Activated CD4-positive, alpha-beta T cell treated with anti-CD3 and anti-CD28 coated beads, Interleukin-2, amount 50 U/mL, for 4 hours (primary cell): ENCODE measurements around the gene OCIAD1.
"Not testable (repeated sequence)": the region's sequence is repeated elsewhere in the genome, so short reads cannot be mapped to it uniquely, and the experiment has no call there.

Experiments used
- DNase-seq, 2 experiments: peaks; one replicate each; pipeline ENCODE4 v3.0.0-alpha.2; 2020

The OCIAD1 gene, protein sequence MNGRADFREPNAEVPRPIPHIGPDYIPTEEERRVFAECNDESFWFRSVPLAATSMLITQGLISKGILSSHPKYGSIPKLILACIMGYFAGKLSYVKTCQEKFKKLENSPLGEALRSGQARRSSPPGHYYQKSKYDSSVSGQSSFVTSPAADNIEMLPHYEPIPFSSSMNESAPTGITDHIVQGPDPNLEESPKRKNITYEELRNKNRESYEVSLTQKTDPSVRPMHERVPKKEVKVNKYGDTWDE

DNA sequence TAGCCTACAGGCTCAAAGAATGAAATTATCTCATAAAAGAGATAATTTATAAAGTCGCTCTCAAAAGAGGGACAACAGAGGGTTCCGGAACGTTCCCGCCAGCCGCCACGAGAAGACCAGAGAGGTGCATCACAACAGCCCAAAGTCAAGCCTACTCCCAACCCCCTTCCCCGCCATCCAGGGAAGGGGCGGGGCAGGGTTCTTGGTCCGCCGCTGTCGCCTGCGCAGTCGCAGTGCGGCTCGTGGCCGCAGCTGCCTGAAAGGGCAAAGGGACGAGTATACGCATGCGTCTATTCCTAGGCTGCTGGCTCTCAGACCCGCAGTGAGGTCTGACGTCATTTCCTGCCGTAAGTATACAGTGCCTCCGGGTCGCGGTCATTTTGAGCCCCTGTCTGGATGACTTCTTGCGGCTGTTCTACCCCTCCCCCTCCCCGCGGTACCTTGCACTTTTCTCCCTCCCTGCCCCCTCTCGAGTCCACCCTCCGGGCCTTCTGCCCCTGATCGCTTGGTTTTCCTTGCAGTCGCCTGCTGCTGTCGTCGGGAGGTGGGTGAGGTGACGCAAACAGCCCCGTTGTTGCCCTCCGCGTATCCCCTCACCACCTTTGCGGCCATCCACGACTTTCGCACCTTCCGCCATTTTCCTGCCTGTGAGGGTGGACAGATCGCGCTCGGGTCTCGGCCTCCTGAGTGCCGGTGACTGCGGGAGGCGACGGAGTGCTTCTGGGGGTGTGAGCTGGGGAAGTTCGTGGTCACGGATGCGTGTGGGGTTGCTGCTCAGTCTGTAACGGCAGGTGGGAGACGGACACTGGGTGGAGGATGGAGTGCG lies at the start of gene OCIAD1:
Gene OCIAD1, plus strand, starts transcription at position 383 of the 826 bp plus-strand sequence. CDS start 1,537 bp downstream, outside the sequence.
- peak; percentile 86 to 91 for DNase-seq

DNA sequence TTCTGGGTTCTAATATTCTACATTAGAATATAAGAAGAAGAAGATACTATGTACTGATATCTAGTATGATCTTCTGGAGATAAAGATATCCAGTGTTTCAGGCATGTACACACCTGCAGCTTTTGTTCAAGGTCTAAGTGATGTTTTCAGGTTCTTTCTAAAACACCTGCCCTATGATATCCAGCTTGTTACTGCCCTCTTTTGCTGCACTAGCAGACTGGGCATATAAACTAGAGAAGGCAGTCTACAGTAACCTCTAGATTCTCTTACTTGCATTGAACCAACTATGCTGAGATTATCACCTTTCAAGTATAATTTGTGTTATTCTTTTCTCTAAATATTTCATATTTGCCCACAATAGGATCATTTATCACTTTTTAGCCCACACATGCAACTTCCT lies 48.9 kb upstream of the OCIAD1 start:
- DNase-seq = no peak

DNA sequence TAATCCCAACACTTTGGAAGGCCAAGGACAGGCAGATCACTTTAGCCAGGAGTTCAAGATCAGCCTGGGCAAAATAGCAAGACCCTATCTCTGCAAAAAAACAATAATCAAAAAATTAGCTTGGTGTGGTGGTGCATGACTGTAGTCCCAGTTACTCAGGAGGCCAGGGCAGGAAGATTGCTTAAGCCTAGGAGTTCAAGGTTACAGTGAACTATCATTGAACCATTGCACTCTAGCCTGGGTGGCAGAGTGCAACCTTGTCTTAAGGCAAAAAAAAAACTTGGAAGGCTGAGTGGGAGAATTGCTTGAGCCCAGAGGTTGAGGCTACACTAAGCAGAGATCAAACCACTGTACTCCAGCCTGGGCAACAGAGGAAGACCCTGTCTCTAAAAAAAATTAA lies 45.6 kb upstream of the OCIAD1 start:
- no peak for DNase-seq

DNA sequence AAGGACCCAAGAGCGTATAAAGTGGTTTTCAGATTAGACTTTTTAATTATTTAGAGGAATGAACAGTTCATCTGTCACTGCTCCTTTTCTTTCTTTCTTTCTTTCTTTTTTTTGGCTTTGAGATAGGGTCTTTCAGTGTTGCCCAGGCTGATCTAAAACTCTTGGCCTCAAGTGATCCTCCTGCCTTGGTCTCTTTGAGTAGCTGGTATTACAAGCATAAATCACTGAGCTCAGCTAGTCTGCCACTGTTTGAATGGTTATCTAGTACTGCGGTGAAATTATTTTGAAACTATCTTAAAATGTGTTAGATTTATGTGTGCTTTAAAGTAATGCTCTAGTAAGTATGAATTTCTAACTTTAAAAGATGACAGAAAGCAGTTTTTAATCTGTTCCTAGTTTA lies 44.3 kb upstream of the OCIAD1 start:
- no peak for DNase-seq

DNA sequence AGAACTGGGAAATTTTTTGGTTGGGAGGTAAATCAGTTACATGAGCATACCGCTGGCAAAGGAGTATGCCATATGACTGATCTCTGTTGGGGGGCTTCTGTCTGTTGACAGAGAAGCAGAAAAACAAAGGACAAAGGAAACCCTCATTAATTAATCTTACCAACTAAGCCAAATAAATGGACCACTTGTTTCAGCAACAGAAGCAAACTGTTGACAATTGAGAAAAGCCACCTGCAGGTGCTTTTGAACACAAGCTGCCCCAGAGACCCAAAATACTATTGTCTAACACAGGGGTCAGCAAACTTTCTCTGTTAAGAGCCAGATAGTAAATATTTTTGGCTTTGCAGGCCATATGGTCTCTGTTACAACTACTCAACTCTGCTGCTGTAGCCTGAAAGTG lies 43.8 kb upstream of the OCIAD1 start:
- DNase-seq = no peak

DNA sequence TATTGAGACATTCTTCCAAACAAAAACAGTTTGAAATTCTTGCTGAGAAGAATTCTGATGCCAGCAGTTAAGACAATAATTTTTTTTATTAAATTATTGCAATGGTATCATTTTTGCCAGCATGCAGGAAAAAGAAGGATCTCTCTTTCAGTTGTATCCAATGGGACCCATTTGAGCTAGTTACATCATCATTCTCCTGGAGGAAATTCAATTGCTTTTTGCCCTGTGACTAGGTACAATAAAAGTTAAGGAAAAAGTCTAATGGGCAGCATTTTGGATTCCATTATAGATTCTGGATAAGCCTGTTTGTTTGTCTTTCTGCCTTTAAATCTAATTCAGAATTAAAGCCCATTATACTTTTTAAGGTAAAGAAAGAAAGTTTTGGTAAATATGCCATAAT lies 40.3 kb upstream of the OCIAD1 start:
- no peak for DNase-seq

DNA sequence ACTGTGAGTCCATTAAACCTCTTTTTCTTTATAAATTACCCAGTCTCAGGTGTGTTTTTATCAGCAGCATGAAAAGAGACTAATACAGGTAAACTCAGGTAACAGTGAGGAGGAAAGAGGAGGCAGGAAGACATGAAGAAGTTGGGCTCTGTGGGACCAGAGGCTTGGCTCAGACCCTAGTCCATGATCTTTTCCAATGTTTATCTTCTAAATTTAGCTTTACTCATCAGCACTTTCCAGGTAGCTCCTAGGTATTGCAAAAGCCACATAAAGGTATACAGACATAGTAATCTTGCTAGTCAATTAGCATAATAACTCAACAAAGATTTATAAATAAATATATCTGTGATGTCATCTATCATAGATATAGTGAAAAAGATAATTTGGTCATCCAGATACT lies 39.6 kb upstream of the OCIAD1 start:
- no peak for DNase-seq

DNA sequence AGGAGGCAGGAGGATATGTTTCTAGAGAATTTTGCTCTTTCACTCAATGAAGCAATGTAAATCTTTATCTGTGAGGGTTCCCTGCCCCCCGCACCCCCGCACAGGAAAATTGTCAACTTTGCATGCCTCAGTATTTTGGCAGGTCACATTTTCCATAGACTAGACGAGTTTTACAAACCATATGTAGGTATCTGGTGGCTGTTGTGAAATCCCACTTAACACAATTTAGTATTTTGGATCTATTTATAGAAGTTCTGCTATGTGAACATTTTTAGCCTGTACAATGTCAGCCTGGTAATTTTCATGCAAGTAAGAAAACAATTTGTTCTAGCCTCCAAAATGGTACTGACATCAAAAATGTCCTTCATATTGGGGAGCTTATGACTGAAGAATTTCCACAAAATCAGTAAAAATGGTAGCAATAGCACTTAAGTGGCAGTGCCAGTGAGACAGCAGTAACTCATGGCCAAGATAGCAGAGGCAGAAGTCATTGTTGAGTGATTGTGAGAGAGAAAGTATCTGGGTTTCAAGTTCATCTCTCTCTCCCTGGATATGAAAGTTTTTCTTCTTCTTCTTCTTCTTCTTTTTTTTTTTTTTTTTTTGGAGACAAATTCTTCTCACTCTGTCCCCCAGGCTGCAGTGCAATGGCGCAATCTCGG lies 38.4 kb upstream of the OCIAD1 start:
- DNase-seq = peak in 1 of 2 experiments; percentile 14

DNA sequence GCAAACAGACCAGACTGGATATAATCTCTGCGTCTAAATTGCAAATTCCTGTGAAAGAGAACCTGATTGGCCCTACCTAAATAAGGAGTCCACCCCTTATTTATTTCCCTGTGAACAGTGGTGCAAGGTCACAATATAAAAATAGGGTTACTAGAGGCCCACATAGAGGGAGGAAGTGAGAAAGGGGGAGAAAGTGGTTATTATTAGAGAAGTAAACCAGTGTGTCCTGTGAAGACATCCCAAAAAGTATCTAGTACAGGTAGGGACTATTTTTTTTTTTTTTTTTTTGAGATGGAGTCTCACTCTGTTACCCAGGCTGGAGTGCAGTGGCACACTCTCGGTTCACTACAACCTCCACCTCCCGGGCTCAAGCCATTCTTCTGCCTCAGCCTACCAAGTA lies 35.8 kb upstream of the OCIAD1 start:
- DNase-seq = no peak

DNA sequence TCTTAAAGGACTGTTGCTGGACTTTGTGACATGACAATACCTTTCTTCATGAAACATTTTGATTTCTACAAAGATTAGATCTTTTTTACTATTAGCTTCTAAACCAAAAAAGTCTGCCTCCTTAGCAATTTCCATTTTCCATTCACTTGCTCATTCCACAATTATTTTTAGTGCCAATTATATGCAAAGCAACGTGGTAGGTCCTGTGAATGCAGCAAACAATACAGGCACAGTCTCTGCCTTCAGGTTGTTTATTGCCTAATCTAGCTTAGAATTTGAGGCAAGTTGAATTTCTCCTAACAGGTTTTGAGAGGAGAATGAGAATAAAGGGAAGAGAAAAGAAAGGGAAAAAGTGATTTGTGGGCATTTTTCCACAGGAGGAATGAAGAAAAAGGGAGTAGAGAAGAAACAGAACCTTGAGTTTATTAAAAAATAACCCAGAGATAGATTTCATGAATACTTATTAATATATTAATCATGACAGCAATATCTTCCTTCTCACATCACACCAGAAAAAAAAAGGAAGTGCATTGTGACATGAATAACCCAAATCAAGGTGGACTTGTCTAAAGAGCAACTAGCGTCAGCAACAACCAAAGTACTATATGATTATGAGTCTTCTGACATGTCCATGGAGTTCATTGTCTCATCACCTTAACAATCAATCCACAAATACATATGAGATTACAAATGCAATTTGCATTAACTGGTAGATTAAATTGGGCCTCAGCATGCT lies 34.5 kb upstream of the OCIAD1 start:
- no peak for DNase-seq

DNA sequence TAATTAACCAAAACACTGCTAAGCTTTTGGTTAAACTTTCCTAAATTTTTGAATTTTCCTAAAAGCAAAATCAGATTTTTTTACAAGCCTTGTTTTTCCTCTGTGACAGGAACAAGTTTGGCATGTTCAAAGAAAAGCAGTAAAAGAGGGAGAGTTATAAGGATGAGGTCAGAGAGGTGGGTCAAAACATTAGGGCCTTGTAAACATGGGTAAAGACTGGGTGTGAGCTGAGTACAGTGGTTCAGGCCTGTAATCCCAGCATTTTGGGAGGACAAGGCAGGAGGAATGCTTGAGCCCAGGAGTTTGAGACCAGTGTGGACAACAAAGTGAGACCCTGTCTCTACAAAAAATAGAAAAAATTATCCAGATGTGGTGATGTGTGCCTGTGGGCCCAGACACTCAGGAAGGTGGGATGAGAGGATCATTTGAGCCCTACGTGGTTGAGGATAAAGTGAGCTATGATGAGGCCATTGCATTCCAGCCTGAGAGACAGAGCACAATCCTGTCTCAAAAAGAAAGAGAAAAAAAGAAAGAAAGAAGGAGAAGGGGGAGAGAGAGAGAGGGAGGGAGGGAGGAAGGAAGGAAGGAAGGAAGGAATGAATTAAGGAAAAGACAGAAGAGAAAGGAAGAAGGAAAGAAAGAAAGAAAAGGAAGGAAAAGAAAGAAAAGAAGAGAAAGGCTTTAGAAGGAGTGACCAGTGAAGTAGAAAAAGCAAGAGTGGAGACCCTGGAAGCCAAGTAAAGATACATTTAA lies 33.8 kb upstream of the OCIAD1 start:
- no peak for DNase-seq

DNA sequence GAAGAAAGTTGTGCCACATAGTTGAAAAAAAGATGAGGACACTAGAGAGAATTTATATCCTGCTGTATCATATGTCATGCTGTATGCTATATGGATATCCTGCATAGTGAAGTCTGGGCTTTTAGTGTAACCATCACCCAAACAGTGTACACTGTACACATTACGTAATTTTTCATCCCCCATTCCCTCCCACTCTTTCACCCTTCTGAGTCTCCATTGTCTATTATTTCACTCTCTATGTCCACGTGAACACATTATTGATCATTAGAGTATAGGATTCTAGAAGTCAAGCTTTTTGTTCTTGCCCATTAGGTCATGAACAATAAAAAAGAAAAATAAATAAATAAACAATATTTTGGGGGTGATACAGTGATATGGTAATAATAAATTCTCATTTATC lies 32.8 kb upstream of the OCIAD1 start:
- DNase-seq = no peak

DNA sequence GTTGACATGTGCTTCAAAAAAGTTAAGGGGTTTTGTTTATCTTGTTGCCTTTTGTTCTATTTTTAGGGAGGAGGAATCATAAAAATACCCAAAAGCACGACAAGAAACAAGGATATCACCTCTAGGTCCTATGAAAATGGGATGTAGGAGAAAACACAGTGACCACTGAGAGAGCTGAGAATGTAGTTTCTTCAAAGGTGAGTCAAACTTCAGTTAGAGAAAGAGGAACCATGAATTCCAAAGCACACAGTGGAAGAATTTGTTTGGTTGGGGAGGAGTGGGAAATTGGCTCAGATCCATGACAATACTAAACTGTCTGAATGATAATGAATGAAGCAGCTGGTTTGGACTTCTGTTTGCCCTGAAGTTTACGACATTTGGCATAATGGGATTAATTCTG lies 31.7 kb upstream of the OCIAD1 start:
- DNase-seq = no peak

DNA sequence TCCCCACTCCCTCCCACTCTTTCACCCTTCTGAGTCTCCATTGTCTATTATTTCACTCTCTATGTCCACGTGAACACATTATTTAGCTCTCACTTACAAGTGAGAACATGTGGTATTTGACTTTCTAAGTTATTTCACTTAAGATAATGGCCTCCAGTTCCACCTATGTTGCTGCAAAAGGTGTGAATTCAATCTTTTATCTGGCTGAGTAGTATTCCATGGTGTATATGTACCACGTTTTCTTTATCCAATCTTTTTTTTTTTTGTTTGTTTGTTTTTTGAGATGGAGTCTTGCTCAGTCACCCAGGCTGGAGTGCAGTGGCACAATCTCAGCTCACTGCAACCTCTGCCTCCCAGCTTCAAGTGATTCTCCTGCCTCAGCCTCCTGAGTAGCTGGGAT lies 30.7 kb upstream of the OCIAD1 start:
- DNase-seq = not testable (repeated sequence)

DNA sequence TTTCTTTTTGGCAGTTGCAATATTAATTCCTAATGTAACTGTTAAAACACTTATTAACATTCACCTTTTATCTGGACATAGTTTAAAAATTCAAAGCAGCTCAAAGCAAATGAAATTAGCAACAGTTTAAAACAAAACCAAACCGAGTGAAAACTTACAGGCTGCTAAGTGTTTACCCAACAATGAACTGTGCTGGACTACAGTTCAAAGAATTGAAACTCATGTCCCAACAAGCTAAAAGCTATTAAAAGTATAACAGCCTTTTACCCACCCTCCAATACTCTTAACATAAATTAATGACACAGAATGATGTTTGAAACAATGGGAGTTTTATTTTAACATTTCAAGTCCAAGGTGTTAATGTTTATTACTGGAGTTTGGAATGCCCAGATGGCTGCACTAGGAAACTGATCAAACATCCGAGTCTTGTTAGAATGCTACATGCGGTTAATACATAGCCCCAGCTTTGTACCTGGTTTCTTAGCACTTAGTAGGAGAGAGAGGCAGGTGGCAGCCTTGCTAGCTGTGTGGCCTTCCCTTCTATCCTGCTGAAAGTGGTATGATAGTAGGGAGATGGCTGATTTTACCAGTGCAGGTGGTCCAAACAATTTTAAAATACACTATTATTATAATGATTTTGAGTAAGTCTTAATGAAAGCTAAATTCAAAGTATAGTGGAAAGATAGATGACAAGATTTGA lies 29.7 kb upstream of the OCIAD1 start:
- no peak for DNase-seq

DNA sequence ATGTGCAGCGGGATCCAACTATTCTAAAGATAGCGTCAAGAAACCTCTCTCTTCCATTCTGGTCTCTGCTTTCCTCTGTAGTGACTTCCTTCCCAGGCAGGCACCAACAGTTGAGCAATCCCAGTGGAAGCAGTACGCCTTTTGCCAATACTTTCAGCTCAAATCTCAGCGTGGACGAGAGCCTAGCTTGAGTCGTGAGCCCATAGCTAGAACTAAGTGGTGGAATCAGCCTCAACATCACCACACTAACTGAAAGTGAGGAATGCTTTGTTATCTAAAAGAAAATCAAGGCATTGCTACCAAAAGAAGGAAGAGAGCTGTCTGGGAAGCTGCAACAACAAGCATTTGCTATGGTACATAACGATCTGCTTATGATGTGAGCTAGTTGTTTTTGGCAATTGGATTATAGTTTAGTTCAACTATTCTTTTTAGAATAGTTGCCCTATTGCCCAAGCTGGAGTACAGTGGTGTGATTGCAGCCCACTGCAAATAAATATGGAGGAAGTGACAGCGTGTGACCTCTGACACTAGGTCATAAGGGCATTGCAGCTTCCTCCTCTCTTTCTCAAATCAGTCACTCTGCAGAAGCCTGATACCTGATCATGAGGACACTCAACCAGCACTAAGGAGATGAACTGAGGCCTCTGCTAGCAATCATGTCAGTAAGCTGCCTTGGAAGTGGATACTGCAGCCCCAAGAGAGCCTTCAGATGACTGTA lies 26.1 kb upstream of the OCIAD1 start:
- DNase-seq = no peak

DNA sequence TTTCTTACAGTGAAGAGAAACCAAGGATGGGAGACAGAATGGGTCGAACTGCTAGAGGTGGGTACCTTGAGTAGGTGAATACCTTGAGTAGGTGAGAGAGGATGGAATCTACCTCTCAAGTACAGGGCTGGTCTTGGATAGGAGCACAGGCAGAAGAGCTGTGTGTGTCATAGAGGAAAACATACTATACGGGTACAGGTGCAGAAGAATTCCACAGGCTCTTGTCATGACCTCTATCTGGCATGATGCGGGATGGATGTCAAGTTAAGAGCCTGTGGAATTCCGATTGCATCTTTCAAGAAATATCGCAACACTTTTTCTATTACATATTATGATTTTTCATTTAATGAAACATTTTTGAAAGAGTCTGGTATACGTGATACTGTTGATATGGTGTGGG lies 18.0 kb upstream of the OCIAD1 start:
- no peak for DNase-seq

DNA sequence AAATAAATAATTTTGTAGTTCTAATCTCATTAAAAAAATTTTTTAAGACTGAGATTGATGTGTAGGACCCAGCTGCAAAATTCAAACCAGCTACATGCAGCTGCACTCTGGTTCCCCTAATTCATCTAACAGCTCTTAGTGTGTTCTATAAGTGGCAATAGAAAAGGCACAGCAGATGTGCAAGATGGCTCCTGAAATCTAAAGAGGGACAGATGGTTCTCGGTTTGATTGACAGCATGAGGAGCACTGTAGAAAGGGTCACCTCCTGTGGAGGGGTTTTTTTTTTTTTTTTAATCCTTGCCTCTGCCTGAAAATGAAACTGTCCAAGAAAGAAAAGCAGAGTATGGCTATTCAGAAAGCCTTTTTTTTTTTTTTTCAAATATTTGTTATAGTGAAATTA lies 16.9 kb upstream of the OCIAD1 start:
- DNase-seq = no peak

DNA sequence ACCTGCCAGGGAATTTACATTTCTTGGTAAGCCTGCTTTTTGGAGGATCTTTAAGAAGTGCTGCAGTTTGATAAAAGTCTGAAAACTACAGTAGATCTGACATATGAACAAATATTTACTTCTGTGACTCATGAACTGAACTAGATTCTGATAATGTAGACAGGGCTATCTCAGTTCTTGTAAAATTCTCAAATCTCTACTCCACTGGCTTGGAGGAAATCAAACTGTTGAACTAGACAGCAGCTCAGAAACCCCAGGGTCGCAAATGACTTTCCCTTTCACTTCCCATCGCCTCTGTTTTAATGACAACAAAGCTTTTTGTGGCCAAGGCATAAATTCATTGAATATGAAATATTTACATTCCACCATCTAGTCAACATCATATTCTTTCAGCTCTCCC lies 15.4 kb upstream of the OCIAD1 start:
- DNase-seq = no peak

DNA sequence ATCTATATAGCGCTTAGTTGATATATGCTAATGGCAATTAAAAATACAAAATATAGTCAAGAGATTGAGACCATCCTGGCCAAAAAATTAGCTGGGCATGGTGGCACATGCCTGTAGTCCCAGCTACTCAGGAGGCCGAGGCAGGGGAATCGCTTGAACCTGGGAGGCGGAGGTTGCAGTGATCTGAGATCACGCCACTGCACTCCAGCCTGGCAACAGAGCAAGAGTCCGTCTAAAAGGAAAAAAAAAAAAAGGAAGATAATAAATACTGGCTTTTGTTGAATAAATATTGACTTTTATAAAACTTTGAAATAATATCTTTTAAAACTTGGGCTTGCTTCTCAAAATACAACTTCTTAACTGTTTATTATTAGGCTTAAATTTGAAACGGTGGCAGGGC lies 14.6 kb upstream of the OCIAD1 start:
- DNase-seq = not testable (repeated sequence)

DNA sequence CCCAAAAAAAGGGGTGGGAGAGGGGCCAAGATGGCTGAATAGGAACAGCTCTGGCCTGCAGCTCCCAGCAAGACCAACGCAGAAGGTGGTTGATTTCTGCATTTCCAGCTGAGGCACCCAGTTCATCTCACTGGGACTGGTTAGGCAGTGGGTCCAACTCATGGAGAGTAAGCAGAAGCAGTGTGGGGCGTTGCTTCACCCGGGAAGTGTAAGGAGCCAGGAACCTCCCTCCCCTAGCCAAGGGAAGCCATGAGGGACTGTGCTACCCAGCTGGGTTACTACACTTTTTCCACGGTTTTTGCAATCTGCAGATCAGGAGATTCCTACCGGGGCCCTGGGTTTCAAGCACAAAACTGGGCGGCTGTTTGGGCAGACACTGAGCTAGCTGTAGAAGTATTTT lies 13.9 kb upstream of the OCIAD1 start:
- no peak for DNase-seq
